ENCODE results near the gene PEF1.

The PEF1 gene

DNA sequence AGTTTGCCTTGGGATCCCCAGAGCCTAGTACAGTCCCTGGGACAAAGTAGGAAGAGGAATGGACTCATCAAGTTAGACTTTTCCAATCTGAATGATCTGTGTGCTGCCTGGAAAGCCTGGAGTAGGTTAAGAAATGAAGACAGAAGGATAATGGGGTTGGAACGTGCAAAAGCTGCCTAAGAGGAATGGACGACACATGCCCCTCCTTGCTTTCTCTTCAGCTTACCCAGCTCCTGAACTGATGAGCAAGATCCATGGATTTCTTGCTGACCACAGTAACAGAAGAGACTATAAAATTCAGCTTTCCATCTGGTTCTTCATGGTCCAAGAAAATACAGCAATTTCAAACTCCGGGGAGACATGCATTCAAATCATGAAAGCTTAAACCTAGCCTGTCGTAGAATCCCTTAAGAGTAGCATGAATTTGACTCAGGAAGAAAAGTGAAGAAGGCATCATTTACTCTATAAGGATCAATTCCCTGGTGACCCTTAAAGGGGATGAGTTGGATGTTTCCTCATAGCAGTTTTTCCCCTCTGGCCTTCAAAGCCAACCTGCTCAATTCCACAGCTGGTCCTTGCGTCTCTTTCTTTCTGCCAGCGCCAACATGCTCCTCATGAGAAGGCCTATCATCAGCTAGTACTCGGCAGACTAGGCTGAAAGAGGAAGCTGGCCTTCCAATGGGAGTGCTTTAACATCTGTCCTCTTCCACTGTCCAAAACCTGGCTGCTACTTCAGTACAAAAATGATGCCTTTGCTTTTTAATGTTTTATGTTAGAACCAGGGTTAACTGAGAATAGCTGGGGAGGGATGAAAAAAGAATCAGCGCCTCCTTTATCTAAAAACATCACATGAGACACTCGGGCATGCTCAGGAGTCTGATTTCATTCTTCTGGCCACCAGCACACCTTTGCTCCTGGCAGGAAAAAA, 5.7 kb upstream of the PEF1 start:
- H3K4me1 ChIP-seq (ENCODE audit: control insufficient read depth in 1 of 2, insufficient read depth in 1 of 2, low read depth in 1 of 2, low read length in 1 of 2) = peaks cover 7 to 15% of the 10 kb centered on the region in 2 experiments
- no peak for TF ChIP-seq CTCF (IDR thresholded peaks at IDR 0.05)
- H3K27me3 ChIP-seq = no peaks in the 10 kb centered on the region
- H3K9me3 ChIP-seq = no peaks in the 10 kb centered on the region
- H3K27ac ChIP-seq = no peak overlapping the region
- no peaks in the 10 kb centered on the region for H3K36me3 ChIP-seq
- no peak overlapping the region for H3K4me3 ChIP-seq (ENCODE audit: low read depth in 1 of 2, low read length in 1 of 2)

GRCh38 chr1:31648641-31649357, 4.1 kb upstream of the PEF1 start:
- Histone ChIP-seq H3K9me3 (no peaks in the 10 kb centered on the region), H3K27me3 (no peaks in the 10 kb centered on the region), H3K4me3 (ENCODE audit: low read depth in 1 of 2, low read length in 1 of 2) (no peak overlapping the region), H3K36me3 (no peaks in the 10 kb centered on the region), H3K4me1 (ENCODE audit: control insufficient read depth in 1 of 2, insufficient read depth in 1 of 2, low read depth in 1 of 2, low read length in 1 of 2) (peaks cover 15 to 19% of the 10 kb centered on the region in 2 experiments), H3K27ac (no peak overlapping the region)
- TF ChIP-seq CTCF (IDR thresholded peaks at IDR 0.05) = no peak

GRCh38 chr1:31648190-31648589, 3.5 kb upstream of the PEF1 start:
- H3K27ac ChIP-seq = no peak overlapping the region
- TF ChIP-seq CTCF (IDR thresholded peaks at IDR 0.05) = no peak
- H3K9me3 ChIP-seq = no peaks in the 10 kb centered on the region

DNA sequence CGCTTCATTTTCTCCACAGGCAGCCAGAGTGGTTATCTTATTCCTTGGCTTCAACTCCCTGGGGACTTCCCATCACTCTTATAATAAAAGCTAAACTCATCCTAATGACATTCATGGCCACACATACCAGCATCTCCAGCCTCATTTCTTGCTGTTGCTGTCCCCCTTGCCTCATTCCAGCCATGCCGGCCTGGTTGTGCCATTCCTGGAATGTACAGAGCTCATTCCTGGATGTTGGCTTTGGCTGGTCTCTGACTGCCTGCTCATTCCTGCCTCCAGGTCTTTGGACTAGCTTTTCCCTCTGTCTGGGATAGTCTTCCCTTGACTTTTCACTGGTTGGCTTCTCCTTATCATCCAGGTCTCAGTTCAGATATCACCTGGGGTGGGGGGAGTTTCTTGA, 2.4 kb upstream of the PEF1 start:
- Histone ChIP-seq H3K27ac (no peak overlapping the region), H3K4me1 (ENCODE audit: control insufficient read depth in 1 of 2, insufficient read depth in 1 of 2, low read depth in 1 of 2, low read length in 1 of 2) (peaks cover 30 to 32% of the 10 kb centered on the region in 2 experiments), H3K9me3 (no peaks in the 10 kb centered on the region), H3K36me3 (no peaks in the 10 kb centered on the region), H3K4me3 (ENCODE audit: low read depth in 1 of 2, low read length in 1 of 2) (no peak overlapping the region), H3K27me3 (no peaks in the 10 kb centered on the region)
- no peak for TF ChIP-seq CTCF (IDR thresholded peaks at IDR 0.05)

More at GRCh38 chr1:31648190-31648589, 3.5 kb upstream of the PEF1 start:
- Histone ChIP-seq H3K27me3 (no peaks in the 10 kb centered on the region), H3K4me1 (ENCODE audit: control insufficient read depth in 1 of 2, insufficient read depth in 1 of 2, low read depth in 1 of 2, low read length in 1 of 2) (peaks cover 21 to 25% of the 10 kb centered on the region in 2 experiments), H3K36me3 (no peaks in the 10 kb centered on the region), H3K4me3 (ENCODE audit: low read depth in 1 of 2, low read length in 1 of 2) (no peak overlapping the region)

- Histone ChIP-seq H3K4me1 (ENCODE audit: control insufficient read depth in 1 of 2, insufficient read depth in 1 of 2, low read depth in 1 of 2, low read length in 1 of 2) (peaks cover 37 to 39% of the 10 kb centered on the region in 2 experiments), H3K27ac (no peak overlapping the region), H3K36me3 (no peaks in the 10 kb centered on the region), H3K9me3 (no peaks in the 10 kb centered on the region), H3K27me3 (no peaks in the 10 kb centered on the region), H3K4me3 (ENCODE audit: low read depth in 1 of 2, low read length in 1 of 2) (no peak overlapping the region)
- no peak for TF ChIP-seq CTCF (IDR thresholded peaks at IDR 0.05)
Observed at GRCh38 chr1:31646259-31646960, 1.7 kb upstream of the PEF1 start.
